ENCODE measurements around the gene CBFA2T3.
"Not testable (repeated sequence)": the region's sequence is repeated elsewhere in the genome, so short reads cannot be mapped to it uniquely, and the experiment has no call there.

CBFA2T3 gene

DNA sequence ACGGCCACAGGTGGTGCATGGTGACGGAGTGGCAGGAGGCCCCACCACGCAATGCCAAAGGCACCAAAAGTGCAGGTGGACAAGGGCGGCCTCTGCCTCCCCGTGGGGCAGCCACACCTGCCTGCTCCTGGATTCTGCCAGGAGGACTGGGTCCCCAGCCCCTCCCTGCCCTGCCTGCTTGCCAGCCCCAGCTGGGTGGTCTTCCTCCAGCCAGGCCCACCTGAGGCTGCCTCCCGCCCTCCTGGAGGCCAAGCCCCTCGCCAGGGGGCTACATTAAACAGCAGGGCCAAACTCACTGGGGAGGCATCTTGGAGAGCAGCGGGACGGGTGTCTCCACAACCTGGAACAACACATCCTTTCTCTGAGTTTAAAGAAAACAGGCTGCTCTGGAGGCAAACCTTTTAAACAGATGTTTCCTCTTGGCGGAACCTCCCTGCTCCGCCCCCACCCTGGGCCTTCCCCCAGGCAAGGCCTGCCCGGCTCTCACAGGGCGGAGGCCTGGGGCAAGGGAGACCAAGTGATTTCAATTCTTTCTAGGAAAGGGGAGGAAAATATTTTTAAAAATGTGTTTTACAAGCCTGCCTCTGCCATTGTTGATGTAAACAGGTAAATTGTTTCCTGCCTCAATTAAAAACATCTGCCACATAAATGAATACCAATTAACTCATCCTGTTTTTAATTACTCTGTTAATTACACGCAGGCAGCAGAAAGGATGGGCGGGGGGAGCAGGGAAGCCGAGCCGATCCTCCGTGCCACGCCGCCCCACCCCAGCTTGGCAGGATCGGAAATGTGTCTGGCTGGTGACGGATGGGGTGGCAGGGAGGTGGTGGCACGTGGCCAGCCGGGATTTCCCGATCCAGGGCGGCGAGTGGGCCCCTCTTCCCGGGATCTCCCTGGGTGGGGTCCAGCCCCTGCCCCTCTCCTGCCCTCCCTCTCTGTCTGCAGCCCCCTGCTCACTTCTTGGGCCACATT, 56.1 kb downstream of the CBFA2T3 start:
- H3K36me3 Mint-ChIP-seq (ENCODE audit: low read depth), result no peaks in the 10 kb centered on the region
- H3K27ac Mint-ChIP-seq, result no peak overlapping the region
- no peak overlapping the region for H3K4me3 Mint-ChIP-seq
- H3K27me3 Mint-ChIP-seq (ENCODE audit: low read depth, poor library complexity), result peaks cover 5% of the 10 kb centered on the region
- no peak for DNase-seq
- H3K9me3 Mint-ChIP-seq, result peaks cover 2% of the 10 kb centered on the region
- TF ChIP-seq, protein P1, sequence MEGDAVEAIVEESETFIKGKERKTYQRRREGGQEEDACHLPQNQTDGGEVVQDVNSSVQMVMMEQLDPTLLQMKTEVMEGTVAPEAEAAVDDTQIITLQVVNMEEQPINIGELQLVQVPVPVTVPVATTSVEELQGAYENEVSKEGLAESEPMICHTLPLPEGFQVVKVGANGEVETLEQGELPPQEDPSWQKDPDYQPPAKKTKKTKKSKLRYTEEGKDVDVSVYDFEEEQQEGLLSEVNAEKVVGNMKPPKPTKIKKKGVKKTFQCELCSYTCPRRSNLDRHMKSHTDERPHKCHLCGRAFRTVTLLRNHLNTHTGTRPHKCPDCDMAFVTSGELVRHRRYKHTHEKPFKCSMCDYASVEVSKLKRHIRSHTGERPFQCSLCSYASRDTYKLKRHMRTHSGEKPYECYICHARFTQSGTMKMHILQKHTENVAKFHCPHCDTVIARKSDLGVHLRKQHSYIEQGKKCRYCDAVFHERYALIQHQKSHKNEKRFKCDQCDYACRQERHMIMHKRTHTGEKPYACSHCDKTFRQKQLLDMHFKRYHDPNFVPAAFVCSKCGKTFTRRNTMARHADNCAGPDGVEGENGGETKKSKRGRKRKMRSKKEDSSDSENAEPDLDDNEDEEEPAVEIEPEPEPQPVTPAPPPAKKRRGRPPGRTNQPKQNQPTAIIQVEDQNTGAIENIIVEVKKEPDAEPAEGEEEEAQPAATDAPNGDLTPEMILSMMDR (IDR thresholded peaks at IDR 0.05), result no peak
- H3K4me1 Mint-ChIP-seq, result peaks cover 51% of the 10 kb centered on the region

DNA sequence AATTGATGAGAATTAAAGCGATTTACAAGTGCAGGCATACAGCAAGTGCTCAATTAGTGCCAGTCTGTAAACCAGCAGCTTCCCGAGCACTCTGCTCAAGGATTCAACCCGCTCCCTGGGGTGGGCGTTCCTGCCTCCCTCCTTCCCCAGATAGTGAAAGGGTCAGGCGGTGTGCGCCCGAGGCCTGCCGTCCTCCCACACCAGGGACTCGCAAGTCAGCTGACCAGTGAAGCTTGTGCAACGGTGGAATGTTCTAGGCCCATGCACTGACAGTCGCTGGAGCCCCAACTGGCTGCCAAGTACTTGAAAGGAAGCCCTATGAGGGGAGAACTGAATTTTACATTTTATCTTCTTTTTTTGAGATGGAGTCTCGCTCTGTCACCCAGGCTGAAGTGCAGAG, 57.1 kb downstream of the CBFA2T3 start:
- no peak overlapping the region for H3K27ac Mint-ChIP-seq
- H3K4me1 Mint-ChIP-seq, result peaks cover 47% of the 10 kb centered on the region
- TF ChIP-seq, protein P1 (IDR thresholded peaks at IDR 0.05), result no peak
- no peak overlapping the region for H3K4me3 Mint-ChIP-seq
- H3K27me3 Mint-ChIP-seq (ENCODE audit: low read depth, poor library complexity), result peaks cover 7% of the 10 kb centered on the region
- H3K36me3 Mint-ChIP-seq (ENCODE audit: low read depth), result no peaks in the 10 kb centered on the region
- peaks cover 2% of the 10 kb centered on the region for H3K9me3 Mint-ChIP-seq
- DNase-seq, result no peak

DNA sequence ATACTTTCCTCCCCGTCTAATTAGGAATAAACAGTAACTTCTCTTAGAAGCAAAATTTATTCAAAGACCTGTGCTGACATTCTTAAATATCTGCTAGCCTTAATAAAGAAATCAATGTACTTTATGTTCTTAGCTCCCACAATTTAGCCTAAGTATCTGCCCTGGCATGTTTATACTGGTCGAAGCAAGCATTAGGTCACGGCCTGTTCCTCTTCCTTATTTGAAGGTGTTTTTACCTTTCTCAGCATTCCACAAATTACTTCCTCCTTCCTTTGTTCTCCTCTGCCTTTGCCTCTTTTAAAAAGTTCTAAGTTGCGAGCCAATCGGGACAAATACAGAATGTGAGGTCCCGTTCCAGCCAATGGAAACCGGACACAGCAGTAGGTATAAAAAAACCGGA, 58.1 kb downstream of the CBFA2T3 start:
- not testable (repeated sequence) for DNase-seq; H3K27ac Mint-ChIP-seq; H3K36me3 Mint-ChIP-seq (ENCODE audit: low read depth); H3K9me3 Mint-ChIP-seq; H3K27me3 Mint-ChIP-seq (ENCODE audit: low read depth, poor library complexity)
- peaks cover 46% of the 10 kb centered on the region for H3K4me1 Mint-ChIP-seq
- H3K4me3 Mint-ChIP-seq, result peak overlapping the region; percentile 18

DNA sequence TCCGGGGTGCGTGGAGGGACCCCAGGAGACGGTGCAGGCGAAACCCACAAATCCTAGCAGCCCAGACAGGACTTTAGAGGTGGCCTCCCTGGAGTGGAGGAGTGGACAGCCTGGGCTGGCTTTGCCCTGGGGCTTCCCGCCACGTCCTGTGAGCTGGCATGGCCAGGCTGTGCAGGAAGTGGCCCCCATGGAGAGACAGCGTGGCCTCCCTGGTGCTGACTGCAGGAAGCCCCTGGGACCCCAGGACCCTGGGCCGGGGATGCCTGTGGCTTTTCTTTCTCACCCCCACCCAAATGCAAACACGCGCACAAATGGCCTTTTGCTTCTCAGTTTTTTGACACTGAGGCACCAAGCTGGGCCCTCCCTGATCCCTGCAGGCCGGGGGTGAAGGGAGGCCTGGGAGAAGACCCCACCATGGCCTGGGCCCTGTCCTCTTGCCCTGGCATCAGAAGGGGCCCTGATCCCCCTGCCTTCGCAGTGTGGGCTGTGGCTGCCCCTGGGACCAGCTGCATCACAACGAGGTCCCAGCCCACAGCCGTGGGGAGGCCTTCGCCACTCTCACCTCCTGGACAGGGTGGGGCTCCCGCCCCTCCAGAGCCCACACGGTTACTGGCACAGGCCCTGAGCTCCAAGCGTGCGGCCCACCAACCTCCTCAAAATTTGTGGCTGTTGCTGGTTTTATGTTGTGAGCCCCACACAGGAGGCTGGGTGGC, 58.9 kb downstream of the CBFA2T3 start:
- TF ChIP-seq, protein P1 (IDR thresholded peaks at IDR 0.05), result no peak
- Mint-ChIP-seq H3K4me1 (peaks cover 42% of the 10 kb centered on the region), H3K9me3 (peaks cover 2% of the 10 kb centered on the region), H3K36me3 (ENCODE audit: low read depth) (no peaks in the 10 kb centered on the region), H3K27ac (peak overlapping the region; percentile 65), H3K27me3 (ENCODE audit: low read depth, poor library complexity) (peaks cover 10% of the 10 kb centered on the region), H3K4me3 (peak overlapping the region; percentile 54)
- DNase-seq, result no peak

DNA sequence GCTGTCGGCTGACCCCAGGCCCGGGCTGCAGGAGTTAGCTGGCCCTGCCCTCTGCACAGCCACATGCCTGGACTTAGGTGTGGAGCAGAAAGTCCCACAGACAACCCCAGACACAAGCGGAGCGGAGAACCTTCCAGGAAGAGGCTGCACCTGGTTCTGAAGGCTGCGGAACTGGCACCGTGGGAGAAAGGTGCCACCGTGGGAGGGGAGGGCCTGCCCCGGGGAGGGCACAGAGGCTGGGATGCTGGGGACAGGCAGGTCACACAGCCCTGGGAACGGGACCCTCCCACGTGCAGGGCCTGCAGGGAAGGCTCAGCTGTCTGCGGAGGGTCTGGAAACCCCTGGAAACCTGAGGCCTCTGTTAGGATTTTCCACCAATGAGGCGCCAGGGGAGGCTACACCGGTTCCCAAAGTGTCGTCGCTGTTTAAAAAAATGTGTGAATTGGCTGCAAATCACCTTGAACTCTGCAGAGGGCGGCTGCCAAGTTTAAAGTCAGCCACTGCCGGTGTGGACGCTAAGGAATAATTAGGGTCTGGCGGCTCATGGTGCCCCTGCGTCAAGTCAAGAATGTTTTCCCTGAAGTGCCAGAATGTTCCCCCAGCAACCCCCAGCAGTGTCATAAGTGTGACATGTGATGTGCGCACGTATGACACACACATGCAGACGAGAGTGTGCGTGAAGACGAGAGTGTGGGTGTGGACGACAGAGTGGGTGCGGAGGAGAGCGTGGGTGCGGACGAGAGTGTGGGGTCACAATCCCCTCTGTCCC, 59.7 kb downstream of the CBFA2T3 start:
- TF ChIP-seq, protein P1 (IDR thresholded peaks at IDR 0.05), result no peak
- no peaks in the 10 kb centered on the region for H3K36me3 Mint-ChIP-seq (ENCODE audit: low read depth)
- peaks cover 10% of the 10 kb centered on the region for H3K27me3 Mint-ChIP-seq (ENCODE audit: low read depth, poor library complexity)
- peak overlapping the region; percentile 84 for H3K27ac Mint-ChIP-seq
- DNase-seq, result peak; percentile 72
- peaks cover 47% of the 10 kb centered on the region for H3K4me1 Mint-ChIP-seq
- peaks cover 2% of the 10 kb centered on the region for H3K9me3 Mint-ChIP-seq
- H3K4me3 Mint-ChIP-seq, result peak overlapping the region; percentile 54

Measured in nephron progenitor cell (in vitro differentiated cells).